ENCODE results near the gene GPR75.
A peak's percentile ranks its signal among the peaks of the same experiment; 100 is the strongest.
"Not testable (repeated sequence)": the region's sequence is repeated elsewhere in the genome, so short reads cannot be mapped to it uniquely, and the experiment has no call there.

Gene GPR75

GRCh38 chr2:53852532-53852931 lies 7.2 kb downstream of the GPR75 start:
- DNase-seq (ENCODE audit: low spot score): no peak

GRCh38 chr2:53851052-53851757 lies 8.6 kb downstream of the GPR75 start:
- DNase-seq (ENCODE audit: low spot score): not testable (repeated sequence)

DNA sequence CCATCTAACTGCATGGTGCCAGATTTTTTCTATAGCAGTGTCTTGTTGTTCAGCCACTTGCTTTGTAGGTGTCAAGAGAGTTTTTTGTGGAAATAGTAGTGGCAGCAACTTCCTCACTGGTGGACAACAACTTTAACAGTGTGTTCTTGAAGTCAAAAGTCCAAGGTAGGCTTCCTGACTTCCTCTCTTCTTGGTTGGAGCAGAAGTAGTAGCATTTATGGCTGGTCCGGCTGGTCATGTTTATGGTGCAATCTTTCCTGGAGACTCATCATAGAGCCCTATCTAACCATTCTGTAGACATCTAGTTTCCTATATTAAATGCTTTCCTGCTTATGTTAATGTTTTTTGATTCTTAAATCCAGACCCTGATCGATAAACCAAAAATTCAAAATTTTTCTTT lies 11.7 kb downstream of the GPR75 start:
- no peak for DNase-seq (ENCODE audit: low spot score)

DNA sequence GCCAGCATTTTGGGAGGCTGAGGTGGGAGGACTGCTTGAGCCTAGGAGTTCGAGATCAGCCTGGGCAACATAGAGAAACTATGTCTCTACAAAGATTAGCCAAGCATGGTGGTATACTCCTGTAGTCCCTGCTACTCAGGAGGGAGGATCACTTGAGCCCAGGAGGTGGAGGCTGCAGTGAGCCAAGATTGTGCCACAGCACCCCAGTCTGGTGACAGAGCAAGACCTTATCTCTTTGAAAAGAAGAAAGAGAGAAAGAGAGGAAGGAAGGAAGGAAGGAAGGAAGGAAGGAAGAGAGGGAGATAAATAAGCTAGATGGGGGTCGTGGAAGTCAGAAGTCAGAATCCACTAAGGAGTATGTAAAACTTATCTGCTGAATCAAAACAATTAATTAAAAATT lies 16.2 kb downstream of the GPR75 start:
- DNase-seq (ENCODE audit: low spot score): no peak

DNA sequence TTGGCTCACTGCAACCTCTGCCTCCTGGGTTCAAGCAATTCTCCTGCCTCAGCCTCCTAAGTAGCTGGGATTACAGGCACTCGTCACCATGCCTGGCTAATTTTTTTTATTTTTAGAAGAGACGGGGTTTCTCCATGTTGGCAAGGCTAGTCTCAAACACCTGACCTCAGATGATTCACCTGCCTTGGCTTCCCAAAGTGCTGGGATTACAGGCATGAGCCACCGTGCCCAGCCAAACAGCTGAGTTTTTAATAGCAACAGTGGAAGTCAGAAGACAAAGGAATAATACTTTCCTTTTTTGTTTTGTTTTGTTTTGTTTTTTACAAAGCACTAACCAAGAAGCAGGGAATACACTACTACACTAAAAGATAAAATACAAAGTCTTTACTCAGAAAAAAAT lies 16.9 kb downstream of the GPR75 start:
- no peak for DNase-seq (ENCODE audit: low spot score)

- not testable (repeated sequence) for DNase-seq (ENCODE audit: low spot score)
These were observed 18.1 kb downstream of the GPR75 start for GRCh38 chr2:53841651-53842050.

- DNase-seq (ENCODE audit: low spot score): no peak
These were observed 19.2 kb downstream of the GPR75 start for GRCh38 chr2:53840580-53840979.

GRCh38 chr2:53829980-53830290 lies 29.8 kb downstream of the GPR75 start:
- not testable (repeated sequence) for DNase-seq (ENCODE audit: low spot score)

DNA sequence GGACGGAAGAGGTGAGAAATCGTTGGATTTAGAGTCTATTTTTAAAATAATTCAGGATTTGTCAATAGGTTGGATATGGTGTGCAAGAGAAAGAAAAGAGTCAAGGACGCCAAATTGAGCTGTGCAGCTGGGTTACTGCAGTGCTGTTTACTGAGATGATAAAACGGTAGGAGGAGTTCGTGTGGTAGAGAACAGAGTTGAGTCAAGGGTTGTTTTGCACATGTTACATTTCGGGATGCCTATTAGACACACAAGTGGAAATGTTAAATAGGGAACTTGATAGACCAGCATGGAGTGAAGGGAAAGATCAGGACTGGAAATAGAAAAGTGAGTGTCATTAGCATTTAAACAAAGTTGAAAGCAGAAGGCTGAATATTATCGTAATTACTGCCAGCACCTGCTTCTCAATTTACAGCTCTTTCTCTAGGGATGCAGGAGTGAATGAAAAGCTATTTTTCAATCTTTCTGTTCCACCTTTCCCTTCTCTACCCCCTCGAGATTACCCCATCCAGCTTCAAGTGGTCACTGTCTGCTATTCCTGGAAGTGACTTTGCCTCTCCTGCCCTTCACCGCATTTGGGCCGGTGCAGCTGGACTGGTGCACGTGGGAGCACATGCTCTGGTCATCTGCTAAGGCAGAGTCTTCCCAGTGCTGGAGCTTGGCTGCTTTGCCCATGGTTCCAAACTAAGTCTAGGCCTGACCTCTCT lies 30.3 kb downstream of the GPR75 start:
- no peak for DNase-seq (ENCODE audit: low spot score)

DNA sequence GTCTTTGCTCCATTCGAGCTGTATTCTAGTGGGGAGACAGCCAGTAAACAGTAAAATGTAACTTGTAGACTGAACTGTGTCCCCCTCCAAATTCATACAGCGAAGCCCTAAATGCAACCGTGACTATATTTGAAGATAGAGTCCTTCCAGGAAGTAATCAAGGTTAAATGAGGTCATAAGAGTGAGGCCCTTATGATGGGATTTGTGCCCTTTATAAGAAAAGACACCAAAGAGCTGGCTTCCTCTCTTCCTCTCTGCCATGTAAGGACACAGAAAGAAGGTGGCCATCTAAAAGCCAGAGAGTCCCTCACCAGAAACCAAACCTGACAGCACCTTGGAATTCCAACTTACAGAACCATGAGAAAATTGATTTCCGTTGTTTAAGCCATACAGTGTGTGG lies 31.4 kb downstream of the GPR75 start:
- DNase-seq (ENCODE audit: low spot score): no peak

DNA sequence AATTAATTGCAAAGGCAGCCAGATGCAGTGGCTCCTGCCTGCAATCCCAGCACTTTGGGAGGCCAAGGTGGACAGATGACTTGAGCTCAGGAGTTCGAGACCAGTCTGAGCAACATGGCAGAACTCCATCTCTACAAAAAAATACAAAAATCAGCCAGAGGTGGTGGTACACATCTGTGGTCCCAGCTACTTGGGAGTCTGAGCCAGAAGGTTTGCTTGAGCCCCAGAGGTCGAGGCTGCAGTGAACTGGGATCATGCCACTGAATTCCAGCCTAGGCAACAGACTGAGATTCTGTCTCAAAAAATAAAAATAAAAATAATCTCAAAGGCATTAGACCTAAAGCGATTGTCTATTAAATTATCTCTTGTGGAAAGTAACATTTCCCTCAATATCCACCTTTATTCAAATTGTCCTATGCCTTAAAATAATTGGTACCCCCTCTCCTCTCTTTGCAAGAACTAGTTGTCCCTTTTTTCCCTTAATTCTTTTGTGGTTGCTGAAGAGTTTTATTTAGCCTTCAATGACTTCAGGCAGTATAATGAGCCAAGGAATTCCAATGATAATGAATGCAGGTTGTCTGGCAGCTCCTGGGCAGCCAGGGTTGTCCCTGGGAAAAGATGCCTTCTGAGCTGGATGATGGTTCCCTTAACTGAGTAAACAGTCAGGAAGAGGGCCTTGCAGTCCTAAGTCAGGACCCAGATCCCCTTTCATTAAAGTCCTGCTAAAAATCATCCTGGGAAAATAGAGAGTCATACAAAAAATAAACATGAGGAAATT lies 32.2 kb downstream of the GPR75 start:
- DNase-seq (ENCODE audit: low spot score): no peak

DNA sequence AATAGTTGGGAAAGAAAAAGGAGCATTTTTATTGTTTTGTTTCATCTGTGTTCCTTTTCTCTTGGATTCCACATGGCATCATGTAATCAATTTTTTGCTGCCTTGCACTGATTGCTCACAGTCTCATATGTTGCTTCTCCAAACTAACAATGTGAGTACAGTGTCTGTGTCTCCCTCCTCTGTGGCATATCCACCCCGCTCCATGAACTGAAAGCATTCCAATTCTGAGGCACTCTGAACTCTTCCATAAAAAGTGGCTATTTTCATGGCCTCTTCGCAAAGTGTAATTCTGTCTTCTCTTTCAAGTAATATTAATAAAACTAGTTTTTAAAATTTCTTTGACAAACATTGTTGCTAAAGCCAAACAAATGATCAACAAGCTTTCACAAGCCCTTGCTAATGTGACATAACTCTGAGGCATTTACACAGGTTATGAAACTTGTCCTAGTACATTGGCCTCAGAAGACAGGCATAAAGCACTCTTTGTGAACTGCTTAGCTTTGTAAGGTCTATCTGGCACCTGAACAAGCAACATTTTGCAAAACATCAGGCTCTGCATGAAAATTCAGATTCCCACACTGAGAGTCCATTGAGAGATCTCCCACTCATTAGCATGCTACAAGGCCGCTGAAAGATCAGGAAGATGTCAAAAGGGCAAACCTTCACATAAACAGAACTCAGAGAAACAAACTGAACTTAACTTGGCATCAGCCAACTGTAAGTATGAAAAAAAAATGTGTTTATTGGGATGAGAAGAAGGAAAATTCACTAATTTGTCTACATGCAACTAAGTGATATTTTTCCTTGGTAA lies 33.0 kb downstream of the GPR75 start:
- no peak for DNase-seq (ENCODE audit: low spot score)

- no peak for DNase-seq (ENCODE audit: low spot score)
These were observed 33.7 kb downstream of the GPR75 start for GRCh38 chr2:53826030-53826410.

- DNase-seq (ENCODE audit: low spot score): peak; percentile 24
These were observed 36.1 kb downstream of the GPR75 start for GRCh38 chr2:53823639-53824038.

DNA sequence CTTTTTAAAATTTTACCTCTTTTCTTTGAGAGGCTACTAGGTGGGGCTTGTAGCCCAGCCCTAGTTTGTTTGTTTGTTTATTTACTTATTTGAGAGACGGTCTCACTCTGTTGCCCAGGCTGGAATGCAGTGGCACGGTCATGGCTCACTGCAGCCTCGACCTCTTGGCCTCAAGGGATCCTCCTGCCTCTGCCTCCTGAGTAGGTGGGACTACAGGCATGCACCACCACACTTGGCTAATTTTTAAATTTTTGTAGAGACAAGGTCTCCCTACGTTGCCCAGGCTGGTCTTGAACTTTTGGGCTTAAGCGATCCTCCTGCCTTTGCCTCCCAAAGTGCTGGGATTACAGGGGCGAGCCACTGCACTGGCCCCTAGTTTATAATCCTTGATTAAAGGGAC lies 38.0 kb downstream of the GPR75 start:
- DNase-seq (ENCODE audit: low spot score): no peak

GRCh38 chr2:53820711-53821110 lies 39.1 kb downstream of the GPR75 start:
- no peak for DNase-seq (ENCODE audit: low spot score)

GRCh38 chr2:53820048-53820447 lies 39.7 kb downstream of the GPR75 start:
- no peak for DNase-seq (ENCODE audit: low spot score)

- no peak for DNase-seq (ENCODE audit: low spot score)
These were observed 40.1 kb downstream of the GPR75 start for GRCh38 chr2:53819634-53820033.

DNA sequence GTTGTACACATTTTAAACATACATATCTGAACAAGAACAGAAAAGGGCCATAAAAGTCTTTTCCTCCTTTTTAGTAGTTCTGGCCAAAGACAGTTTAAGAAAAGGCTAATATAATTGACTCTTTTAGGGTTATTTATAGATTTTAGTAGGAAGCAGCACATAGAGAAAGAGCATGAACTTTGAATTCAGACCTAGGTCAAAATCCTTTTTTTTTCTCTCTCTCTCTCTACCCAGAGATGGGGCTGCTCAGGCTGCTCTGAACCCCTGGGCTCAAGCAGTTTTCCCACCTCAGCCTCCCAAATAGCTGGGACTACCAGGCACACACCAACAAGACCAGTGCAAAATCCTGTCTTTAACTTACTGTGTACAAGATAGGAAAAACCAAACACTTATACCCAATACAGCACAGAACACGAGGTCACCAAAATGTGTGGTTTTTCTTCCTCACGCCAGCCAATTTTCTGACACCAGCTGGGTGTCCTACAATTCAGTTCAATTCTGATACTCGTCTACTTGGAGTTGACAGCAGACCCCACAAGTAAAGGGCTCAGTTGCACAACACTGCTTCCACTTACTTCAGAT lies 40.8 kb downstream of the GPR75 start:
- DNase-seq (ENCODE audit: low spot score): no peak

GRCh38 chr2:53813151-53813550 lies 46.6 kb downstream of the GPR75 start:
- no peak for DNase-seq (ENCODE audit: low spot score)

GRCh38 chr2:53811601-53812000 lies 48.2 kb downstream of the GPR75 start:
- DNase-seq (ENCODE audit: low spot score): no peak
